DND-41 (cell line): ENCODE results near the gene CDH23.

Experiments
- CTCF ChIP-seq: IDR thresholded peaks from 2 replicates; pipeline ENCODE4 v1.5.1; 2012; ENCODE audit warnings: borderline replicate concordance, low read length, moderate library complexity, mild to moderate bottlenecking; ENCODE audit not compliant: poor library complexity, severe bottlenecking; ENCODE audit errors: extremely low read depth
- EZH2 ChIP-seq: IDR thresholded peaks from 3 replicates; pipeline ENCODE4 v1.6.1; 2012; ENCODE audit warnings: borderline replicate concordance, low read depth, mild to moderate bottlenecking, moderate library complexity, low read length, inconsistent platforms; ENCODE audit not compliant: severe bottlenecking

- TF ChIP-seq CTCF (no peak), EZH2 (no peak)
Observed at GRCh38 chr10:71737001-71737833, 340.5 kb downstream of the CDH23 start.
